Thyroid gland (tissue), 4 donors: ENCODE results near the gene RIPOR2. TPM values are rescaled to one million over a fixed set of nuclear protein-coding genes. Genes with fewer than 3 reads are reported as not detected.
"Not testable (repeated sequence)": the region's sequence is repeated elsewhere in the genome, so short reads cannot be mapped to it uniquely, and the experiment has no call there.

Source experiments
- DNase-seq, 2 donors: peaks; one replicate each; pipeline ENCODE4 v3.0.0-alpha.2; 2019
- H3K27ac ChIP-seq, 3 donors: fragments of 200-600 bp; sonication (generic); 1 replicate in 2 of 3; 2 replicates in 1 of 3; pipeline ENCODE4 v1.5.1; 2016 to 2019; ENCODE audit warnings: mild to moderate bottlenecking in 1 of 3, moderate library complexity in 1 of 3
- H3K27me3 ChIP-seq: fragments of 200-600 bp; sonication (generic); one replicate; pipeline ENCODE4 v1.5.1; 2019
- H3K36me3 ChIP-seq, 2 donors: fragments of 200-600 bp; sonication (generic); one replicate each; pipeline ENCODE4 v1.5.1; 2016 to 2019
- H3K4me1 ChIP-seq, 2 donors: fragments of 200-600 bp; sonication (generic); one replicate each; pipeline ENCODE4 v1.5.1; 2017 to 2019
- H3K4me3 ChIP-seq, 3 donors: fragments of 200-600 bp; sonication (generic); replicated peaks in 1 of 3; 1 replicate in 2 of 3; 2 replicates in 1 of 3; pipeline ENCODE4 v1.5.1; 2016; ENCODE audit warnings: mild to moderate bottlenecking in 1 of 3
- H3K9me3 ChIP-seq: fragments of 200-600 bp; sonication (generic); one replicate; pipeline ENCODE4 v1.5.1; 2017
- CTCF ChIP-seq, 6 experiments: fragments of 200-600 bp in 3 of 6; fragments of 450-650 bp in 3 of 6; sonication (generic) in 3 of 6; IDR thresholded peaks; one replicate each; pipeline ENCODE4 v1.5.1; 2016 to 2019; ENCODE audit warnings: antibody characterized with exemption in 6 of 6, mild to moderate bottlenecking in 2 of 6, inconsistent platforms in 1 of 6, moderate library complexity in 1 of 6
- POLR2A ChIP-seq, 2 donors: fragments of 450-650 bp; IDR thresholded peaks; one replicate each; pipeline ENCODE4 v1.6.1; 2017; ENCODE audit warnings: antibody characterized with exemption in 2 of 2, mild to moderate bottlenecking in 2 of 2, moderate library complexity in 1 of 2
- WGBS, 2 donors: methylation state at CpG; one replicate each; pipeline ENCODE4 v1.1.5; 2017; 5-methylcytosine and 5-hydroxymethylcytosine counted together
- intact Hi-C: fragments of 100-400 bp; cut with DNase I; formaldehyde crosslinking; loops from one replicate; pipeline ENCODE4 v1.15.1; 2023
- total RNA-seq, 4 donors: library from RNA; depleted of rRNA; stranded (reverse); fragments of >200 nt; gene quantifications; one replicate each; pipeline ENCODE4 v1.2.3, GENCODE V29; 2016

Gene RIPOR2
- total RNA-seq, 4 donors from 2014 or later = 3.1 to 13.0 (median 8.4) TPM

GRCh38 chr6:24882835-24883555 is 52.8 kb downstream of the RIPOR2 start:
- intact Hi-C loops = no loop called here
- H3K4me1 ChIP-seq = no peaks in the 10 kb centered on the region

GRCh38 chr6:24882295-24882694 is 53.5 kb downstream of the RIPOR2 start:
- H3K9me3 ChIP-seq = no peaks in the 10 kb centered on the region
- intact Hi-C loops = no loop called here
- no peak for DNase-seq
- no peaks in the 10 kb centered on the region for H3K4me1 ChIP-seq
- no peaks in the 10 kb centered on the region for H3K36me3 ChIP-seq
- no peak overlapping the region for H3K4me3 ChIP-seq
- no peak overlapping the region for H3K27ac ChIP-seq
- no peaks in the 10 kb centered on the region for H3K27me3 ChIP-seq
- 87 to 90% methylated on average over 3 of the region's 3 CpGs for WGBS, 2 donors
- TF ChIP-seq CTCF (IDR thresholded peaks at IDR 0.05) = no peak
- TF ChIP-seq POLR2A (IDR thresholded peaks at IDR 0.05) = no peak

More at GRCh38 chr6:24882835-24883555, 52.8 kb downstream of the RIPOR2 start:
- Histone ChIP-seq H3K4me3 (no peak overlapping the region), H3K27ac (no peak overlapping the region), H3K27me3 (no peaks in the 10 kb centered on the region), H3K36me3 (no peaks in the 10 kb centered on the region), H3K9me3 (no peaks in the 10 kb centered on the region)
- TF ChIP-seq POLR2A (IDR thresholded peaks at IDR 0.05) = no peak
- TF ChIP-seq CTCF (IDR thresholded peaks at IDR 0.05) = no peak
- 87 to 91% methylated on average over 7 of the region's 7 CpGs for WGBS, 2 donors
- DNase-seq = no peak

GRCh38 chr6:24881376-24881775 is 54.4 kb downstream of the RIPOR2 start:
- TF ChIP-seq POLR2A (IDR thresholded peaks at IDR 0.05) (no peak), CTCF (IDR thresholded peaks at IDR 0.05) (no peak)
- H3K27ac ChIP-seq = no peak overlapping the region
- no peaks in the 10 kb centered on the region for H3K9me3 ChIP-seq
- no peaks in the 10 kb centered on the region for H3K27me3 ChIP-seq
- intact Hi-C loops = no loop called here
- no peak for DNase-seq
- no peaks in the 10 kb centered on the region for H3K36me3 ChIP-seq
- 91 to 96% methylated on average over 3 of the region's 3 CpGs for WGBS, 2 donors
- H3K4me1 ChIP-seq = no peaks in the 10 kb centered on the region
- H3K4me3 ChIP-seq = no peak overlapping the region

DNA sequence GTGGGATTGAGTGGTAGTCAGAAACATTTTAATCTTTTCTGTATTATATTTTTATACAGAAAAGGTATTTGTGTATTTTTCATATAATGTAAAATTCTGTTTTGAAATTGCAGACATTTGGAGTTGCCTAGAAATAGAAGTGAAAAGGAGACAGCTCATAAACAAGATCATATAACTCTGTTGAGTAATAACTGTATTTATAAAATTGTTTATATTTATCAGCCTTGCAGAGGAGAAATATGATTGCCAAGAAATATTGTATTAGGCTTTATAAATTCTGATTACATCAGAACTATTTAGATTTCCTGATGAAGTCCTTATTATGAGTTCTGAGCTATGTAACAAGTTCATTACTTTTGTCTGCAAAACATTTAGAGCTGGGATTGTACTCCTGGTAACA is 55.3 kb downstream of the RIPOR2 start:
- TF ChIP-seq CTCF (IDR thresholded peaks at IDR 0.05) = no peak
- no peak for TF ChIP-seq POLR2A (IDR thresholded peaks at IDR 0.05)
- Histone ChIP-seq H3K4me1 (no peaks in the 10 kb centered on the region), H3K27me3 (no peaks in the 10 kb centered on the region), H3K9me3 (no peaks in the 10 kb centered on the region), H3K27ac (no peak overlapping the region), H3K4me3 (no peak overlapping the region), H3K36me3 (no peaks in the 10 kb centered on the region)
- DNase-seq = no peak
- intact Hi-C loops = no loop called here

DNA sequence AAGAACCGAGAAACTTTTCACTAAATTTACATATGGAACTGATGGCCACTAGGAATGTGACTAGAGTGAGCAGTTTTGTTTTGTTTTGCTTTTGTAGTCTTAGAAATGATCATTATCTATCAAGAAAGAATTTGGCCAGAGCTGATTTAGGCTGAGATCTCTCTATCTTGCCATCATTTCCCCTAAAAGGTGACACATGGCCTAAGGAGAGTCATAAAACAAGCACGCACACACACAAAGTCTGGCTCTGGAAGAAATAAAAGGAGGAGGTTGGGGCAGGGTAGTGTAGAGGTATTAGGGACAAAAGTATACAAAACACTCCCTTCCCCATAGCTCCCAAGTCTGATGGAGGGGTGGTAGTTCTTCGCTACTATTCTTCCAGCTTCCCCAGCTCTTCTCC is 56.4 kb downstream of the RIPOR2 start:
- no peak for DNase-seq
- intact Hi-C loops = no loop called here
- Histone ChIP-seq H3K9me3 (no peaks in the 10 kb centered on the region), H3K36me3 (no peaks in the 10 kb centered on the region), H3K4me1 (no peaks in the 10 kb centered on the region), H3K4me3 (no peak overlapping the region), H3K27ac (no peak overlapping the region), H3K27me3 (no peaks in the 10 kb centered on the region)
- WGBS, 2 donors = 80 to 95% methylated on average over 3 of the region's 3 CpGs
- TF ChIP-seq POLR2A (IDR thresholded peaks at IDR 0.05) (no peak), CTCF (IDR thresholded peaks at IDR 0.05) (no peak)

DNA sequence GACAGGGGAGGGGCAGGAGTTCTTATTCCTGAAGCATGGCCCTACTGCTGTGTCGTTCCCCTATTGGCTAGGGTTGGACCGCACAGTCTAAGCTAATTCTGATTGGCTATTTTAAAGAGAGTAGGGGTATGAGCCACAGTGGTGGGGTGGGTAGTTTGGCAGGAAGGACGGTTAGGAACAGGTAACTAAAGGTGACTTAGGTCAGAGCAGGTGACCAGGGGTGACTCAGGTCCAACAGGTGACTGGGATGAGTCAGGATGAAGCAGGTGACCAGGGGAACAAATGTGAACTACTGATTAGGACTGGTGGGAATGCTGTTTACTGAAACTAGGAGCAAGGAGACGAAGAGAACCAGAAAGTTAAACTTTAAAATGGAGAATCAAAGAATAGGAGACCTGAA is 58.0 kb downstream of the RIPOR2 start:
- H3K36me3 ChIP-seq, H3K27ac ChIP-seq, DNase-seq, intact Hi-C loops, H3K27me3 ChIP-seq, H3K4me3 ChIP-seq, H3K9me3 ChIP-seq, H3K4me1 ChIP-seq: not testable (repeated sequence)
- WGBS, 2 donors = 92 to 93% methylated on average over 4 of the region's 4 CpGs
